Right lung (tissue), 5 donors: ENCODE results near the gene GAST. TPM values are rescaled to one million over a fixed set of nuclear protein-coding genes. Genes with fewer than 3 reads are reported as not detected.

Experiments used
- DNase-seq, 2 donors: peaks; one replicate each; pipeline ENCODE4 v3.0.0-alpha.2; 2013
- polyA plus RNA-seq, 5 donors: library from polyadenylated mRNA; unstranded; fragments of 120-200 nt; gene quantifications; one replicate each; pipeline versions ENCODE4 v1.2.1 to v1.2.3, GENCODE V29; 2013; ENCODE audit warnings: inconsistent platforms in 1 of 5, low replicate concordance in 1 of 5; ENCODE audit not compliant: insufficient read length in 5 of 5, insufficient read depth in 1 of 5

GAST gene
- polyA plus RNA-seq, 5 donors = not detected

- no peak for DNase-seq
These were observed 4.1 kb upstream of the GAST start for GRCh38 chr17:41707803-41708669.

GRCh38 chr17:41710472-41711090, 1.6 kb upstream of the GAST start:
- DNase-seq = no peak

GRCh38 chr17:41717408-41718286, 5.5 kb downstream of the GAST start:
- no peak for DNase-seq

- DNase-seq = no peak
These were observed 6.1 kb downstream of the GAST start for GRCh38 chr17:41718287-41718645.

- no peak for DNase-seq
These were observed 10.1 kb downstream of the GAST start for GRCh38 chr17:41722231-41722630.

- no peak for DNase-seq
These were observed 11.8 kb downstream of the GAST start for GRCh38 chr17:41723801-41724475.

GRCh38 chr17:41724476-41725050, 12.4 kb downstream of the GAST start:
- DNase-seq = no peak

- no peak for DNase-seq
These were observed 13.0 kb downstream of the GAST start for GRCh38 chr17:41725134-41725533.

- DNase-seq = no peak
These were observed 15.9 kb downstream of the GAST start for GRCh38 chr17:41728056-41728455.

GRCh38 chr17:41730479-41730878, 18.3 kb downstream of the GAST start:
- no peak for DNase-seq

- DNase-seq = no peak
These were observed 19.7 kb downstream of the GAST start for GRCh38 chr17:41731836-41732235.

- DNase-seq = no peak
These were observed 21.4 kb downstream of the GAST start for GRCh38 chr17:41733348-41734138.

GRCh38 chr17:41734139-41734948, 22.2 kb downstream of the GAST start, which contains the start of gene HAP1:
Gene HAP1 (minus strand): TSS chr17:41734643. CDS start chr17:41734634, 9 bp downstream.
- peak in 1 of 2 donors; percentile 17 for DNase-seq

GRCh38 chr17:41734949-41735313, 22.8 kb downstream of the GAST start:
- no peak for DNase-seq

GRCh38 chr17:41735744-41736143, 23.6 kb downstream of the GAST start:
- no peak for DNase-seq

GRCh38 chr17:41736983-41737679, 25.0 kb downstream of the GAST start:
- DNase-seq = no peak

GRCh38 chr17:41737680-41738023, 25.5 kb downstream of the GAST start:
- no peak for DNase-seq

- peak; percentile 70 to 81 for DNase-seq
These were observed 26.1 kb downstream of the GAST start for GRCh38 chr17:41738077-41738800.

GRCh38 chr17:41738801-41739112, 26.6 kb downstream of the GAST start:
- DNase-seq = no peak
